NCI-H1436 (cell line): ENCODE results near the gene NT5DC4.

Experiments used
- DNase-seq: peaks from one replicate; lab custom pipeline; 2025; lab: John Stamatoyannopoulos, UW

The NT5DC4 gene

DNA sequence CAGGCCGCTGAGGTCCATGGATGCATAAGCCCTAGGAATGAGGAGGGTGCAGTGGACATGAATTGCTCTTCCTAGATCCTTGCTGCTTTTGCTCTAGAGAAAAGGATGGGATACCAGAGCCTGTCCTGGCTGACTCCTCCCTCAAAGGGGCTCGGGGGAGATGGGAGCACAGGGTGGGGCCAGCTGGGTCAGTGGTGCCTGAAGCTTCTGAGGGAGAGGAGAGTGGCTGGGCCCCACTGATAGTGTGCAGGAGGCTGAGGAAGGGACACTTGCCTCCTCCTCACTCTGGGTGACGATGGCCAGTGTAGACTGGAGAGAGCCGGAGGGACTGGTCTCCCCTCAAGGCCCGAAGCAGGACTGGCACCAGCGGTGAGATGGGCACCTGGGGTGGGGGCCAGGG lies at the start of gene NT5DC4:
TSS of gene NT5DC4 (plus strand) at position 236 of the 400 bp plus-strand sequence. CDS start at position 296, 60 bp downstream.
- no peak for DNase-seq

DNA sequence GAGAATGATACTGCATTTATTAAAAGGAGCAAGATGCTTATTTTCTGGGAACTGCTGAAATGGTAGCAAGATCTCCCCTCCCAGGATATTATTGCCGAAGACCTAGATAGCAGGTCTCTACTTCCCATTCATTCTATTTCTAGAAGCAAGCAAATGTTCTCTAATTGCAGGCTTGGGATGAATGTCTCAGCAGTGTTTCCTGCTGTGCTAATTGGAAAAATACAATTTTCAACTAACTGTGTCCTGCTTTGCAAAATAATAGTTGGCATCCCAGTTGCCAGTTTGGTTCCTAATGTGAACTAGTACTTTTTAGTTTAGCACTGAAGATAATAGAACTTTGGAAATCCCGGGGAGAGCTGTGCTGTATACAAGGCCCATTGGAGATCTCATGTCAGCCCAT lies 49.0 kb upstream of the NT5DC4 start:
- DNase-seq, result no peak

DNA sequence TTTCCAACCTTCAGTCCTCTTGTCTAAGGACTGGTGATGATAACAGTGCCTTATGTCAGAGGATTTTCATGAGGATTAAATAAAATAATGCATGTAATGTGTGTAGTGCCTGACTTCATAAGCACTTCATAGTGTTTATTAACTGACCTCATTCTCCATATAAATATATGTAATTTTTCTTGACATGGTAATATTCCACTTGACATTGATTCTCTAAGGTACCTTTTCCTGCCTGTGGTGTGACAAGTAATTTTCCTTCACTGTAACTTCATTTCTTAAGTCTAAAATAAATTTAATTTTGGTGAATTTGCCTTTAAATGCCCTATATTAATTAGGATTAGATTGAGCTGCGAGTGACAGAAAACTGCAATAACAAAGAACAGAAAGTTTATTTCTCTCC lies 47.8 kb upstream of the NT5DC4 start:
- DNase-seq, result no peak

DNA sequence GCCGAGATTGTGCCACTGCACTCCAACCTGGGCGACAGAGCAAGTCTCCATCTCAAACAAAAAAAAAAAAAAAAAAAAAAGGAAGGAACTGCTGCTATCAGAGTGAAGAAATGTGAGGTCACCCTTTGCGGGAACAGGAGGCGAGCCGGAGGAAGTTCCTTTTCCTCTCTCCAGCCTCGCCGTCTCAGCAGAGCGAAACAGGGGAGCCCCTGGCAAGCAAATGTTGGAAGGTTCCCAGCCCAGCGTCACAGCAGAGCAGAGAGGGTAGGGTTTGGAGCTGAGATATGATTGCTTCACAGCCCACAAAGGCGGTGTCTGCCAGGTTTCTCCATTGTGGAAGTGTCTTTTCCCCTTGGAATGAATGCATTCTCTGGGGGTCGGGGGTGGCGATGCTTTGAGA lies 46.6 kb upstream of the NT5DC4 start:
- no peak for DNase-seq

DNA sequence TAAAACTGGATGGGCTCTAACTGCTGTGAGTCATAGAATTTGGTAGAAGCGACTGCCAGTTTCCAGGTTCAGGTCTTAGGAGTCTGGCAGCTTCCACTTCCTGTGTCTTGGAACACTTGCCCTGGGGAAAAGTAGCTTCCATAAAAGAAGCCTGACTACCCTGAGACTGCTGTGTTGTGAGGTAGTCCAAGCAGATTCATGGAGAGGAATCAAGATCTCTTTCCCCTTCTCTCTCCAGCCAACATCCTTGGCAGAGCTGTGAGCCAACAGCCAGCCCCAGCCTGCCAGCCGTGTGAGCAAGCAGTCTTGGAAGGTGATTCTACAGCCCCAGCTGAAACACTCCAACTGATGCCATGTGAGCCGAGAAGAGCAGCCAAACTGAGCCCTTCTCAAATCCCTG lies 41.3 kb upstream of the NT5DC4 start:
- DNase-seq, result no peak

DNA sequence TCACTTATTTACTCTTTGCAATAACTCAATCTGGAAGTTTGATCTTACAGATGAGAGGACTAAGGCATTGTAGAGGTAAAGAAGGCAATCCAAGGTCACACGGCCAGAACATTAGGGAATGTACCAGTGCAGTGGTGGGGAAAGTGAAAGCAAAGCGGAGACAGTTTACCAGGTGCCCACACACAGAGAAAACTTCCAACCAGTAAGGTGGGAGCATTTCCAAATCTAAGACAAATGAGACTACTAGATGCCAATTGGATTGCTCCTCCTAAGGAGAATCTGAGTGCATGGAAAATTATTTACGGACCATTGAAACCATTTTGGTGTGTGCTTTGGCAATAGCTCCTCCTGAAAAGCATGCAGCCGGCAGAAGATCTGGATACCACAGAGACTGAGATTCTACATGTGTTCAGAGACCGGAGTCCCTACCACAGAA lies 40.1 kb upstream of the NT5DC4 start:
- no peak for DNase-seq

DNA sequence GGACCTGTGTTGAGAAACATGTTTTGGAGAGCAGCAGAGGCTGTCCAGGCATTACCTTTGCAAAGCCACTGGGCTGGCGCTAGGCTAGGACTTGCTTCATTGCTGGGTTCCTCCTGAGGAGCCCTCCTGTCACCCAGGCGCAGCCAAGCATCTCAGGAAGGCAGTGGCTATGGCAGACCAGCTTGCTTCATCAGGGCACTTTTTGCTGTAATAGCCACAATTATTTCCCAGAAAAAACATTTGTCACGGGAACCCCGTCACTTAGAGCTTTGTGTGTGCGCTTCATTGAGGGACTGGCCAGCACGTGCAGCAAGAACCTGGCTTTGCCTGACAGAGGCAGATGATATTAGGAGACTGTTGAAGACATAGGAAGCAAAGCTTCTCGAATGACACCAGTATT lies 38.7 kb upstream of the NT5DC4 start:
- no peak for DNase-seq

DNA sequence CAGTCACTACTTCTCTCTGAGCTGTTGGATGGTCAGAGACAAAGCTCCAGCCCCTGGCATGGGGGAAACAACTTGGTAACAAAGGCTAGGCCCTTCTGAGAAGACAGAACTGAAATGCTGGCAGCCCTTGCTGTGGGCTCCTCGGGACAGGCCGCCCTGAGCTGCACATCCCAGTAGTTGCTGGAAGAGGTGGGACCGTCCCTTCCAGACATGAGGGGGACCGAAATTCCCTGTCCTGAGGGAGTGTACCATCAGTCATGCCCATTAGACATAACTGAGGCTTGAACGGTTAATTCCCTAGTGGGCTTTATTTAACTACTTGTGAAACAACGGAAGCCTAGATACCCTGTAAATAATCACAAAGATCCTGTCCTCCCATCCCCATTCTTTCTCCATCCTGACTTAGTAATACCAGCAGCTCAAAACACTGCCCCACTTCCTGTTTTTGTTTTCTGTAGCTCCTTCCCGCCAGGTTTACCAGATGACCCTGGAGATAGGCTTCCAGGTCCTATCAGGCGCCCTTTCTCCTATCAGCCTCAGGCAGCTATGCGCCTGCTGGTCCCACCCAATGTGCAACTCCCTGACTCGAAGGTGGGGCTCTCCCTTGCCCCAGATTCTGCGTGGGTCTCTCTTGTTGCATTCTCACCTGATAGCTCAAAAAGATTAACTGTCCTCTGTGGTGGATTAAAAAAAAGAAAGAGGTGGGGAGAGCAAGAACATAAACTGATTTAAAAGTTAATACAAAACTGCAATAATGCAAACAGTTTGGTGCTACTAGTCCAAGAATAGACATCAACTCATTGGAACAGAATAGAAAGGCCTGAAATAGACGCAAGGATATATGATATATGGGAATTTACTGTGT lies 37.0 kb upstream of the NT5DC4 start:
- no peak for DNase-seq

DNA sequence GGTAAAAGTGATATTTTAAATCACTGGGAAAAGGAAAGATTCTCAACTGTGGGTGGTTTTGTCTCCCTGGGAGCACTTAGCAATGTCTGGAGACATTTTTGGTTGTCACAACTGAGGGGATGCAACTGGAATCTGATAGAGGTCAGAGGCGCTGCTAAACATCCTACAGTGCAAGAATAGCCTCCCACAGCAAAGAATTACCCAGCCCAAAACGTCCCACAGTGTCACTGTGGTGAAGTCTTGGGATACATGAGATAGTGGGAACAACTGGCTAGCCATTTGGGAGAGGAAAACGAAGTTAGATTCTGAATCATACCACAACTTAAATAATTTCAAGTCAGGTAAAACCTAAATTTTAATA lies 36.4 kb upstream of the NT5DC4 start:
- no peak for DNase-seq

DNA sequence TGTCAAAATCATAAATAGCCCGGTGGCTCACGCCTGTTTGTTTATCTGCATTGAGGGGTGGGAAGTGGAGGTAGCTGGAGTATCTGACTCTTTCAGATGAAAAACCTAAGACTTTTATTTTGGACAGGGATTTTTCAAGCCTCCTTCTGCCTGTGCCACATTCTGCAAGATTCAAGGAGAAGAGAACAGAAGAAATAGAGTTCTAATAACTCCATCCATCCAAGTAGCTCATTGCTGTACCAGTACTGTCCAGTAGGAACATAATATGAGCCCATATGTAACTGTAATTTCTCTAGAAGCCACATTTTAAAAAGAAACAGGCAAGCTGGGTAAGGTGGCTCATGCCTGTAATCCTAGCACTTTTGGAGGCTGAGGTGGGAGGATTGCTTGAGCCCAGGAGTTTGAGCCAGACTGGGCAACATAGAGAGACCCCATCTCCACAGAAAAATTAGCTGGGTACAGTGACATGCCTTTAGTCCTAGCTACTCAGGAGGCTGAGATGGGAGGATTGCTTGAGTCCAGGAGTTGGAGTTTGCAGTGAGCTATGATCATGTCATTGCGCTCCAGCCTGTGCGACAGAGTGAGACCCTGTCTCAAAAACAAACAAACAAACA lies 35.4 kb upstream of the NT5DC4 start:
- DNase-seq, result no peak

DNA sequence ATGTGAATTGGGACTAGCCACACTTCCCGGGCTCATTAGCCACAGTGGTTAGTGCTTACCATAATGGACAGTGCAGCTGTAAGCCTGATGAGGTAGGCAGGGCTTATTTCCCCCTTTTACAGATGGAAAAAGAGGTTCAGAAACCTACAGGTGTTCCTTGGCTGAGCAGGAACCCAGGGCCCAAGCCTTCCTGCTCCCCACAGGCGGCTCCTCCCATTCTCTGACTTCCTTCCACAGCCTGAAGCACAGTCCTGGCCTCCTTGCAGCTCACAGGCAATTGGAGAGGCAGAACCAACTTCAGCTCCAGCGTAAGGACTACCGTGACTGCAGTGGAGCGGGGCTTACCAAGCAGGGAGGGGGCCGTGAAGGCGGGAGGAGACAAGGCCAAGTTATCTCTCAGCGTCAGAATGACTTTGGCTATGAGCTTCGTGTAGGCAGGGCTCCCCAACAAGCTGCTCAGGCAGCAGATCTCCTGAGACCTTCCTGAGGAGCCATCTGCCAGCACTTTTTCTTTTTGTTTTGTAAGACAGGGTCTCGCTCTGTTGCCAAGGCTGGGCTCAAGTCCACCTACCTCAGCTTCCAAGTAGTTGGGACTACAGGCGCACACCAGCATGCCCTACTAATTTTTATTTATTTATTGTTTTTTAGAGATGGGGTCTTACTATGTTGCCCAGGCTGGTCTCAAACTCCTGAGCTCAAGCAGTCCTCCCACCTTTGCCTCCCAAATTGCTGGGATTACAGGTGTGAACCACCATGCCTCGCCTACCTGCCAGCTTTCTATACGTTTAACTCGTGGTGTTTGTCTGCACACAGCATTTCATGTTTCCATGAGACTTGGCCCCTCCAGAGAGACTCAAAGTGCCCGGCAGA lies 34.2 kb upstream of the NT5DC4 start:
- DNase-seq, result no peak

DNA sequence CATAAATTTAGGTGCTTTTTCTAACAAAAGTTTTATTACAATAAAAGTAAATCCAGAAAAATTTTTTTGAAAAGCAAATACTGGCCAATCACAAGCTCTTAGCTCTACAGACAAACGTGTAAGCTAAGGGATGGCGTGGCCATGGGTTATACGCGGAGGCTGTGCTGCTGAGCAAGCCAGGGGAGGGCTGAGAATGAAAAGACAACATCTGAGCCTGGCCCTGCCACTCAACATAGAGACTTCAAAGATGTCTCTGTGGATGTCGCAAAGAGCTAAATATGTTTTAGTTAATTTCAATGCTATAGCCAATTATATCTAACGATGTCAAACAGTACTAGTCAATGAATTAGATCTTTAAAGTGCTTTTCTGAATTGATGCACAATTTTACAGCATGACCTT lies 33.3 kb upstream of the NT5DC4 start:
- no peak for DNase-seq

DNA sequence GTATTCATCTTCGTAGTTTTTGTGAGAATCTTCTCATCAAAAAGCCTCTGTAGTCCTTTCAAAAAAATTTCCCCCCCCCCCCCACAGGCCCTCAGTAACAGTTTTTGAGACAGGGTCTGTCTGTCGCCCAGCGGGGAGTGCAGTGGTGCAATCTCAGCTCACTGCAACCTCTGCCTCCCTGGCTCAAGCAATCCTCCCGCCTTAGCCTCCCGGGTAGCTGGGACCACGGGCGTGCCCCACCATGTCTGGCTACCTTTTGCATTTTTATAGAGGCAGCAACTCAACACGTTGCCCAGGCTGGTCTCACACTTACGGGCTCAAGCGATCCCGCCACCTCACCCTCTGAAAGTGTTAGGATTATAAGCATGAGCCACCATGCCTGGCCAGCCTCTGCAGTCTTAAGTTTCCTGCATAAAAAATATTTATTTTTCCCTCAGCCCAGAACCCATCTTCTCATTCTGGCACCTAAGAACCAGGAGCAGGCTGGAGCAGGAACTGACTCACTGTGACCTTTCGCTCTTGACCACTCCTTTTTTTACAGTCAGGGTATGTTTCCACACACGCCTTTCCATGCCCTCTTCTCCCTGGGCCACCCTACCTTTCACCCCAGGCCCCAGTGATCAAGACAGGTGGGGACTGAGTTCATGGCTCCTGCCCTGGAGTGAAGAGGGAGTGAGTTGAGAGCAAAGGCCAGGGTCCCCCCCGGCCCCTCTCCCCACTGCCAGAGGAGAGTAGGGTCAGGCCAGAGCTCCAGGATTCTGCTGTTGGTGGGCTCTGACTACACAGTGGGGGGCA lies 32.5 kb upstream of the NT5DC4 start:
- DNase-seq, result no peak

DNA sequence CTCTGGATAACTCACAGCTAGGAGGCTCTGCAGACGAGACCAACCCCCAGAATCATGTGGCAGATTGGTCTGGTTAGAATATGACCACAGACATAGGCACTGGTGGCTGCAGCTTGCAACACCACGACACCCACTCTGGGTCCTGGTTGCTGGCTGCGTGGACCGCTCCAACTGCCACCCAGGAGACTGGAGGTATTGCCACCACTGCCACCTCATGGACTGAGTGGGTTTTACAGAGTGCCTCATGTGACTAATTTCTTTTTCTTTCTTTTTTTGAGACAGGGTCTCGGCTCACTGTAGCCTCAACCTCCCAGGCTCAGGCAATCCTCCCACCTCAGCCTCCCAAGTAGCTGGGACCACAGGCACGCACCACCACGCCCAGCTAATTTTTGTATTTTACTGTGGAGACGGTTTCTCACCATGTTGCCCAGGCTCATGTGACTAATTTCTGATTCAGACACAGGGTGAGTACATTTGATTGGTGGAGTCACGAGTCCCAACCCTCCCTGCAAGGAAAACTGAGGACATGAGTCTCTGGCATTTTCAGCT lies 29.9 kb upstream of the NT5DC4 start:
- DNase-seq, result peak; percentile 29

DNA sequence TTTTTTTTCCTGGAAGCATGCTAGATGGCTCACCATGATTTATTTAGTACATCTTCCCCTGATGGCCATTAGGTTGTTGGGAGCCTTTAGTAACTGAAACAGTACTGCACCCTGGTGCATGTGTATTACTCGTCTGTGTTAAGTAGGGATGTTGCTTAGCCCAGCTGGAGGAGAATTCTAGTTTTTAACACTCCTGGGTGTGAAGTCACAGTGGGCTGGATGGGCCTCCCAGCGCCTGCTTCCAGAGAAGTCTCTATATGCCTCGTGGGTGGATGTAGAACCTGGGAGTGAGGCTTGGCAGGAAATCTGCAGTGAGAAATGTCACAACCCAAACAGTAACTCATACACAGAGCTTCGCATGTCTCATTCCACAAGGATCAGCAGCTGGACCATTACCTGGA lies 28.9 kb upstream of the NT5DC4 start:
- DNase-seq, result no peak

DNA sequence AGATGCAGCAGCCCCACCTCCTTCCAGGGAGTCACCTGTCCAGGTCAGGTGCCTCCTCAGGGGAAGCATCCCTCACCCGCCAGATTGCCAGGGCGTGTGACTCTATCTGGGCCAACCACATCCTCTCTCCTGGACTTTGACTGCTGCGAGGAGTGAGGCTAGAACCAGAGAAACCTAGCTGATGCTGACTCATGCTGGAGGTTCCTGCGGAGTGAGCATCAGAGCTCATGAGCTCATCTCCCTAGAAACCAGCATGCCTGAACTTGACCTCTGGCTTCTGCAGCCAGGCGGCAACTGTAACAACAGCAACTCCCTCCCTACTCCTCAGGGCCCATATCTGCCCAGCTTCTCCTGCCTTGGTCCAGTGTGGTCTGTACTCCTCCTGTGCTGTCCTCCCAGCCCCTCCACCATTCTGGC lies 28.3 kb upstream of the NT5DC4 start:
- peak; percentile 47 for DNase-seq

DNA sequence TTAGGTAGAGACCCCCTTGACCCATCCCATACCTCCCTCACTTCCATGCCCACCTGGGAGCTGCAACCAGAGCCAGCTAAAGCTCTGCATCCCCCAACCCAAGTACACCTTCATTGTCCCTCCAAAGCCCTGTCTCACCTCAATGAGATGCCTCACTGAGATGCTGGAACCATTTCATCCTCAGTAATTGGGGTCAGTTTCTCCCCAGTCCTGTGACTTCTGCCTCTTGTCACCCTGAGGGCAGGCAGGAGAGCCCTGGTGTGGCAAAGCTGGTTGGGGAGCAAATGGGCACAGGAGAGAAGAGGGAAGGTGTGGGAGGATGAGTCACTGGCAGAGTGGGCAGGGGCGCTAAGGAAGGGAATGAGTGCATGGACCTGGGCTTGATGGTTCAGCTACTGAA lies 27.9 kb upstream of the NT5DC4 start:
- no peak for DNase-seq

DNA sequence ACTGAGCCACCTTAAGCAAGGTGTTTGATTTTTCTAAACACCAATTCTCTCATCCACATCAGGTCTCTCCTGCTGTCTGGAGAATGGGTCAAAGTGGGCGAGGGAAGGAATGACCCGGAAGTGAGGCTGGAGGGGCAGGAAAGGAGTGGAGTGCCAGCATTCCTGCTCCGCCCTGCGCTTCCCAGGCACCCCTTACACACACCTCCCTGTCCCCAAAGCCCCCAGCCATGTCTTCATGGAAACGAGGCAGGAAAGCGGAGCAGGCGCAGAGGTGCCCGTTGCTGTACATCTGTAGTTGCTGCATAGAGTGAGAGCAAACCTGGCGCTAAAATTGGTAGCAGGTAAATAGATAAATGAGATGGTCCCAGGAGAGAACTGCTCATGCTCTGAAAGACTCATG lies 27.2 kb upstream of the NT5DC4 start:
- DNase-seq, result peak; percentile 16

DNA sequence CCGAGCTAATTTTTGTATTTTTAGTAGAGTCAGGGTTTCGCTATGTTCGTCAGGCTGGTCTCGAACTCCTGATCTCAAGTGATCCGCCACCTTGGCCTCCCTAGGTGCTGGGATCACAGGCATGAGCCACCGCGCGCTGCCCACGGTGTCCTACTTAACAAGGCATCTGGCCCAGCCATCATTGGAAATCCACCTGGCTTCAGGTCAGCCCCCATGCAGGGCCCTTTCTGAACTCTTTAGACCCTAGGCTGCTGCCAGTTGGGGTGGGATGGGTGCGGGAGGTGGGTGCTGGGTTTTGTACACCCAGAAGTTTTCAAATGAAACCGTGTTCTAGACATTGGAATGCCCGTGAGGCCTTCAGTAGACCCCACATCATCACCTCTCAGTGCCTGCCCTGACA lies 26.6 kb upstream of the NT5DC4 start:
- no peak for DNase-seq

DNA sequence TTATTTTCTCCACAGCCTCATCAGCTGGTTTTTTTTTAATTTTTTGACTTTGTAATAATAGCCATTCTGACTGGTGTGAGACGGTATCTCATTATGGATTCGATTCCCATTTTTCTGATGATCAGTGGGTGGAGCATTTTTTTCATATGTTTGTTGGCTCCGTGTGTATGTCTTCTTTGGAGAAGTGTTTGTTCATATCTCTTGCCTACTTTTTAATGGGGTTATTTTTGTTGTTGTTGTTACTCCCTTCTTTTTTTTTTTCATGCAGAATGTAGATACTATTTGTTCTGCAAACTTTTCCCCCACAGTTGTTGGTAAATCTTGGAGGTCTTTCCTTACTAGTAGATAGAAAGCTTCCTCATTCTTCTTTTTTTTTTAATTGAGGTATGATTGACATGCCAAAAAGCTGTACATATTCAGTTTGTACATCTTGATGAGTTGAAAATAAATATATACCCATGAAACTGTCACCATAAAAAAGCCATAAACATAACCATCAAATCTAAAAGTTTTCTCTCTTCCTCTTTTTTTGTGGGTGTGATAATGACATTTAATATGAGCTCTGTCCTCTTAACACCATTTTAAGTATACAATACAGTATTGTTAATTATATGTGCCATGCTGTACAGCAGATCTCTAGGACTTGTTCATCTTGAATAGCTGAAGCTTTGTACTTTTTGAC lies 21.8 kb upstream of the NT5DC4 start:
- no peak for DNase-seq
